GM18507 (cell line): ENCODE data around the gene RTEL1.
"Not testable (repeated sequence)": the region's sequence is repeated elsewhere in the genome, so short reads cannot be mapped to it uniquely, and the experiment has no call there.

Experiments
- DNase-seq: peaks from one replicate; pipeline ENCODE4 v3.0.0; 2011; ENCODE audit warnings: low read depth; ENCODE audit not compliant: insufficient read length; ENCODE audit errors: extremely low spot score
- FAIRE-seq: peaks from 2 replicates; lab custom pipeline; 2011; peaks lifted over from hg19 to GRCh38; lab: Jason Lieb, UNC

Gene RTEL1

DNA sequence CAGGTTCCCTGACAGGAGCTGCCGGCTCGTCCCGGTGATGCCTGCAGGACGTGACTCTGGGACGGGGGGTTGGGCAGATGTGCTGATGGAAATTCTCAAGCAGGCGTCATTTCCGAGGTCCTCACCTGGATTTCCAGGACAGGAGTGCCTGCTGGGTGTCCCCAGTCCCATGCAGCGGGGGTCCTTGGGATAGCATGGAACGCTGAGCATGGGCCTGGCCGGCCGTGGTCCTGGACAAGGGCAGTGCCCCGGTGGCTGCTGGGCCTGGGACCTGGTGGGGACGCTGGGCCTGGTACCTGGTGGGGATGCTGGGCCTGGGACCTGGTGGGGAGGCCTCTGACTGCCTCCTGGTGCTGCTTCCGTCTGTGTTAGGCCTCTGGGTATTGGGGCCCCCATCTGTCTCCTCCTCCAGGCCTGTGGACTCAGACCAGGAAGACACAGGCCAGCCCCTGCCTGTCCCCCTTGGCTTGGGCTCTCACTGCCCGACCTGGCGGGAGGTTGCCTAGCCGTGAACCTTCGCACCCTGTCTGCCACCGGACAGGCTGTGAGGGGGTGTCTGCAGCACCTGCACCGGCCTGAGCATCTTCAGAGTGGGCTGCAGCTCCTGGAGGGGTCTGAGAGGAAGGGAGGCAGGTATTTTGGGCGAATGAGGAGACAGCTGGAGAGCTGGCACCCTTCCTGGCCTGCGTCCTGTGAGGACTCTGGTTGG is 6.2 kb downstream of the RTEL1 start:
- FAIRE-seq (no peak), DNase-seq (no peak)

- FAIRE-seq = no peak
- DNase-seq = no peak
Observed at GRCh38 chr20:63664861-63665594, 6.9 kb downstream of the RTEL1 start.

- DNase-seq (no peak), FAIRE-seq (no peak)
Observed at GRCh38 chr20:63665708-63666107, 7.6 kb downstream of the RTEL1 start.

- no peak for DNase-seq
- no peak for FAIRE-seq
Observed at GRCh38 chr20:63667858-63668257, 9.7 kb downstream of the RTEL1 start.

GRCh38 chr20:63668351-63668750 is 10.2 kb downstream of the RTEL1 start:
- FAIRE-seq (no peak), DNase-seq (no peak)

GRCh38 chr20:63671695-63672094 is 13.6 kb downstream of the RTEL1 start:
- FAIRE-seq, DNase-seq: not testable (repeated sequence)

- FAIRE-seq (no peak), DNase-seq (no peak)
Observed at GRCh38 chr20:63672666-63673065, 14.6 kb downstream of the RTEL1 start.

DNA sequence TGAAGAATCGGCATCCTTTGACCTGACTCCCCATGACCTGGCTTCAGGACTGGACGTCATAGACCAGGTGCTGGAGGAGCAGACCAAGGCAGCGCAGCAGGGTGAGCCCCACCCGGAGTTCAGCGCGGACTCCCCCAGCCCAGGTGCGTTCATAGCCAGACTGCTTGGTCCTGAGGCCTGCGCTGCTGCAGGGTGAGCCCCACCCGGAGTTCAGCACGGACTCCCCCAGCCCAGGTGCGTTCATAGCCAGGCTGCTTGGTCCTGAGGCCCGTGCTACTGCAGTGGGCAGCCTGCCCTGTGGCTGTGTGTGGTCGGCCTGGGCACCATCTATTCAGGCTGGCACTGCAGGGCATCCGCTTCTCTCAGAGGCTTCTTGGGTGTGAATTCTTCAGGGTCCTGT is 15.8 kb downstream of the RTEL1 start:
- FAIRE-seq = no peak
- no peak for DNase-seq

DNA sequence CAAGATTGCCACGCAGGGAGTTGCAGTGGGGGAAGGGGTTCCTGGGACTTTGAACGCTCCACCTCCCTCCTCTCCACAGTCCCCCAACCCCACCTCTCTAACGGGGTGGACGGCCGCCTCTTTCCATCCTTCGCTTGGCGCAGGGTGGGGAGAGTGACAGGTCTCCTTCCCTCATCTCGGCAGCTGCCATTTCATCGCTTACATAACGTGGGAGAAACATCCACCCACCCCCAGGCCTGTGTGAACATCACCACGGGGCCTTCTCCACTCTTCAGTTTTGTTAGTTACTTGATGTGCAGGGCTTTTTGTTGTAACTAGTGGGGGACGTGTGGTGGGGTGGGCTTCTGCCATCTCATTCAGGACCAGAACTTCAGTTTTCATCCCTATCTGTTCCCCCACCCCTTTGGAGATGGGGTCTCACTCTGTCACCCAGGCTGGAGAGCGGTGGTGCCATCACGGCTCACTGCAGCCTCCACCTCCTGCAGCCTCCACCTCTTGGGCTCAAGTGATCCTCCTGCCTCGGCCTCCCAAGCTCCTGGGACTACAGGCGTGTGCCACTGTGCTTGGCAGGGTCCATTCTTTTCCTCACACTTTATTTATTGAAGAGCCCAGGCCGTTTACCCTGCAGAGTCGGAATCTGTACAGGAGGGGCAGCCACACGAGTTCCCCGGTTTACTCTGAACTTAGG is 17.7 kb downstream of the RTEL1 start:
- no peak for DNase-seq
- no peak for FAIRE-seq

GRCh38 chr20:63678071-63678470 is 20.0 kb downstream of the RTEL1 start:
- no peak for FAIRE-seq
- DNase-seq = no peak

DNA sequence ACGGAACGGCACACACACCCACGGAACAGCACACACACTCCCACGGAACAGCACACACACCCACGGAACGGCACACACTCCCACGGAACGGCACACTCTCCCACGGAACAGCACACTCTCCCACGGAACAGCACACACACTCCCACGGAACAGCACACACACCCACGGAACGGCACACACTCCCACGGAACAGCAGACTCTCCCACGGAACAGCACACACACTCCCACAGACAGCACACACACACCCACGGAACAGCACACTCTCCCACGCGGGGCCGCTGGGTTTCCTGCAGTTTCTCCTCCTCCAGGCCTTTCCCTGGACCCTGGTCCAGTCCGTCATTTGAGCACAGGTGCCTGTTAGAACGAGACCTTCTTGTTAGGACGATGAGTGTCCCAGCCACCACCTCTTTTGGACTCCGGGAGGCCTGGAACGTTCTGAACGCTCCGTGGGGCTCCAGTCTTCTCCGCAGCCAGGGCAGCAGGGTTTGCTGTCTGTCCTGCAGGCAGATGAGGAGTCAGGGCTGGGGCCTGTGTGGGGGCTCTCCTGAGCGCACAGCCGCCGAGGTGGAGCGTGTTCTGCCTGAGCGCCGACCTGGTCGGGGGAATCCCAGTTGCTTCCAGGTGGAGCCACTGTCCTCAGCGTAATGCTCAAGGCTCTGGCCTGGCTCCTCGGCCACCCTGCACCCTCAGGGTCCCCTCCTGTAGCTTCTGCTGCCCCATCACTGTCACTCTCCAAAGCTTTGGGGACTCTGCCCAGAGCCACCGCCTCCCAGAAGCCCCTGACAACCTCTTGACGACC is 20.8 kb downstream of the RTEL1 start:
- no peak for DNase-seq
- FAIRE-seq = no peak

- DNase-seq = no peak
- FAIRE-seq = no peak
Observed at GRCh38 chr20:63679799-63680305, 21.7 kb downstream of the RTEL1 start.

DNA sequence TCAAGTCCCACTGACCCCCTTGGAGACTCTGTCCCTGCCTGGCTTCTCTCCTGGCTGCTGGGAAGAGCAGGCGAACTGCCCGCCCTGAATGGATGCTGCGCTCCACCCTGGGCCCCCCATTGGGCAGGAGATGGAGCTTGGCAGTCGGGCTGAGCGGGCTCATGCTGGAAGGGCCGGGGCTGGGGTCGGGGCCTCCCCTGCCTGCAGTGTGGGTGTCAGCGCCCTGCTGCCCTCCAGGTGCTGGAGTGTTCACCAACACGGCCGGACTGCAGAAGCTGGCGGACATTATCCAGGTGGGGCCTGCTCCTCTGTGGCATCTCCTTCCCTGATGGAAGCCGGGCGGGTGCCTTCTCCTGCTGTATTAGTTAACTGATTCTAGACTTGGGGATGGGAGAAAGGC is 22.3 kb downstream of the RTEL1 start:
- FAIRE-seq (no peak), DNase-seq (no peak)

GRCh38 chr20:63680857-63681608 is 22.9 kb downstream of the RTEL1 start:
- DNase-seq = no peak
- no peak for FAIRE-seq

DNA sequence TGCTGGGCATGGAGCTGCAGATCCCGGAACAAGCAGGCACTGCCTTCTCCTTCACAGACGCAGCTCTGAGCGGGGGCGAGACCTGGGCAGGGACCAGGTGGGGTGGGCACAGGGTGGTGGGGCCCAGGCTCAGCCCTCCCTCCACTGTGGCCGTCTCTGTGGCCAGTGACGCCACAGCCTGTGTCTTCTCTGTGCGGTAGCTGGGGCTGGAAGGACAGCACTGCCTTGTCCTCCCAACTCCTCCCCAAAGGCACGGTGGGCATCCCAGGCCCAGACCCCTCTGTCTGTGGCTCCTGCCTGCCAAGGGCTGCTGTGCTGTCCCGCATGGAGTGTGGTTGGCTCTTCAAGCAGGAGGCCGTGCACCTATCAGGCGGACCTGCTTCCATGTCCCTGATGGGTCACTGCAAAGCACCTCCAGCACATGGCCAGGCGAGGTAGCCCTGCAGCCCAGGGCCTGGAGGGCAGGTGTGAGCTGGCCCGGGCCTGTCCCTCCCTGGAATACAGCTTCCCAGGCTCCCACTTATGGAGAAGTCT is 23.6 kb downstream of the RTEL1 start:
- FAIRE-seq = no peak

DNA sequence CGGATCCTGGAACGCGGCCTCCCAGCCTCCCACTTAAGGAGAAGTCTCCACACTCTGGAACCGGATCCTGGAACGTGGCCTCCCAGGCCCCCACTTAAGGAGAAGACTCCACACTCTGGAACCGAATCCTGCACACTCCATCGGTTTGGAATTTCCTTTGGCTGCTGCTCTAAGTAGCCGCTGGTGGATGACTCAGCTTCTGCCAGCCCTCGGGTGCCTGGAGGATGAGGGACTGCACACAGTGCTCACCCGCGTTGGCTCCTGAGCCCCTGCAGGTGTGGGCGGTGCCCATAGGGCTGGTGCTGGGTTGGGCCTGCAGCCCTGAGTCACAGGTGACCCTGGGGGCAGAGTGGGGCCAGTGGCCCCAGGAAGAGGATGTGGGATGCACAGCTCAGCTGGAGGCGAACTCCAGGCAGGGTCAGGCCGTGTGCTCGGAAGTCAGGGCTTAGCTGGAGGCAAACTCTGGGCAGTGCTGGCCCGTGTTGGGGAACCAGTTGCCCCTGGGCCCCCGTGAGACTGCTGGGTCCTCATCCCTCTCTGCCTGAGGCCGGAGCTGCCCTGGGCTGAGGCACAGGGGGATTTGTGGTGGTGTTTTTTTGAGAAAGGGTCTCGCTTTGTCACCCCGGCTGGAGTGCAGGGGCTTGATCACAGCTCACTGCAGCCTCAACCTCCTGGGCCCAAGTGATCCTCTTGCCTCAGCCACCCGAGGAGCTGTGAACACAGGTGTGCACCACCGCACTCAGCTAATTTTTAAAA is 24.4 kb downstream of the RTEL1 start:
- DNase-seq (no peak), FAIRE-seq (no peak)

More for the DNA sequence above, 23.6 kb downstream of the RTEL1 start:
- no peak for DNase-seq

GRCh38 chr20:63685269-63686026 is 27.3 kb downstream of the RTEL1 start:
- FAIRE-seq (no peak), DNase-seq (no peak)
